ENCODE measurements around the gene AP2B1. TPM values are rescaled to one million over a fixed set of nuclear protein-coding genes. Genes with fewer than 3 reads are reported as not detected.

The AP2B1 gene
- total RNA-seq, 4 donors from 2014 or later = 62.0 to 77.2 (median 70.1) TPM

- TF ChIP-seq CTCF (IDR thresholded peaks at IDR 0.05; ENCODE audit: low read depth) = no peak
These were observed 136.6 kb downstream of the AP2B1 start for GRCh38 chr17:35723735-35724134.

- no peak for TF ChIP-seq CTCF (IDR thresholded peaks at IDR 0.05; ENCODE audit: low read depth)
These were observed 137.9 kb downstream of the AP2B1 start for GRCh38 chr17:35725058-35725457.

- no peak for TF ChIP-seq CTCF (IDR thresholded peaks at IDR 0.05; ENCODE audit: low read depth)
These were observed 138.6 kb downstream of the AP2B1 start for GRCh38 chr17:35725802-35726126.

- no peak for TF ChIP-seq CTCF (IDR thresholded peaks at IDR 0.05; ENCODE audit: low read depth)
These were observed 139.2 kb downstream of the AP2B1 start for GRCh38 chr17:35726127-35726952.

- TF ChIP-seq CTCF (IDR thresholded peaks at IDR 0.05; ENCODE audit: low read depth) = no peak
These were observed 139.9 kb downstream of the AP2B1 start for GRCh38 chr17:35726953-35727460.

GRCh38 chr17:35727635-35728034 lies 140.5 kb downstream of the AP2B1 start:
- TF ChIP-seq CTCF (IDR thresholded peaks at IDR 0.05; ENCODE audit: low read depth) = no peak

- TF ChIP-seq CTCF (IDR thresholded peaks at IDR 0.05; ENCODE audit: low read depth) = no peak
These were observed 141.4 kb downstream of the AP2B1 start for GRCh38 chr17:35728551-35728950.
